NK-92 (cell line): Measurements from ENCODE around the gene SNAPC5.
"Not testable (repeated sequence)": the region's sequence is repeated elsewhere in the genome, so short reads cannot be mapped to it uniquely, and the experiment has no call there.

Experiments
- DNase-seq: peaks from one replicate; lab custom pipeline; 2025; ENCODE audit not compliant: unreplicated experiment; lab: John Stamatoyannopoulos, UW

SNAPC5 gene

GRCh38 chr15:66497502-66498455, at the start of gene SNAPC5:
Gene SNAPC5 (minus strand): TSS chr15:66497762. CDS start chr15:66497731, 31 bp downstream.
- peak; percentile 73 for DNase-seq

GRCh38 chr15:66545255-66545654, 47.7 kb upstream of the SNAPC5 start:
- DNase-seq = no peak

- no peak for DNase-seq
Observed at GRCh38 chr15:66542896-66543295, 45.3 kb upstream of the SNAPC5 start.

- DNase-seq = no peak
Observed at GRCh38 chr15:66535056-66535455, 37.5 kb upstream of the SNAPC5 start.

- no peak for DNase-seq
Observed at GRCh38 chr15:66524838-66525237, 27.3 kb upstream of the SNAPC5 start.

GRCh38 chr15:66523926-66524325, 26.4 kb upstream of the SNAPC5 start:
- no peak for DNase-seq

GRCh38 chr15:66515901-66516322, 18.4 kb upstream of the SNAPC5 start:
- DNase-seq = no peak

GRCh38 chr15:66514586-66514985, 17.0 kb upstream of the SNAPC5 start:
- DNase-seq = no peak

GRCh38 chr15:66508293-66508883, 10.8 kb upstream of the SNAPC5 start:
- no peak for DNase-seq

- DNase-seq = no peak
Observed at GRCh38 chr15:66505818-66506217, 8.3 kb upstream of the SNAPC5 start.

GRCh38 chr15:66505430-66505811, 7.9 kb upstream of the SNAPC5 start:
- no peak for DNase-seq

- DNase-seq = no peak
Observed at GRCh38 chr15:66504563-66505429, 7.2 kb upstream of the SNAPC5 start, which contains the start of the genes RPL4 and ZWILCH. Gene RPL4 (minus strand): TSS chr15:66504855. CDS start chr15:66504790, 65 bp downstream. Gene ZWILCH (plus strand): TSS chr15:66505326. CDS start chr15:66505339, 13 bp downstream.

- DNase-seq = no peak
Observed at GRCh38 chr15:66503780-66504562, 6.4 kb upstream of the SNAPC5 start.

- not testable (repeated sequence) for DNase-seq
Observed at GRCh38 chr15:66503041-66503648, 5.6 kb upstream of the SNAPC5 start.

- no peak for DNase-seq
Observed at GRCh38 chr15:66502491-66502890, 4.9 kb upstream of the SNAPC5 start.

GRCh38 chr15:66500346-66500745, 2.8 kb upstream of the SNAPC5 start:
- not testable (repeated sequence) for DNase-seq

- no peak for DNase-seq
Observed at GRCh38 chr15:66498501-66499386, 1.2 kb upstream of the SNAPC5 start.

- no peak for DNase-seq
Observed at GRCh38 chr15:66496951-66497501, 536 bp downstream of the SNAPC5 start.

- no peak for DNase-seq
Observed at GRCh38 chr15:66494262-66494661, 3.3 kb downstream of the SNAPC5 start.
